Bronchial epithelial cell (primary cell): Measurements from ENCODE around the gene DYSF. TPM values are rescaled to one million over a fixed set of nuclear protein-coding genes. Genes with fewer than 3 reads are reported as not detected.

Experiments used
- DNase-seq: peaks from one replicate; pipeline ENCODE4 v3.0.0-alpha.2; 2010; ENCODE audit warnings: low read depth
- FAIRE-seq: peaks from 2 replicates; lab custom pipeline; 2011; peaks lifted over from hg19 to GRCh38; lab: Jason Lieb, UNC
- H3K27me3 ChIP-seq: 2 replicates; pipeline ENCODE4 v1.5.1; 2011; ENCODE audit warnings: low read length; ENCODE audit not compliant: control insufficient read depth, insufficient read depth
- H3K36me3 ChIP-seq: 2 replicates; pipeline ENCODE4 v1.5.1; 2011; ENCODE audit warnings: low read length; ENCODE audit not compliant: control insufficient read depth, insufficient read depth
- H3K4me3 ChIP-seq: 2 replicates; pipeline ENCODE4 v1.5.1; 2011; ENCODE audit warnings: mild to moderate bottlenecking, low read depth, low read length, control low read depth
- total RNA-seq: library from RNA; depleted of rRNA; stranded (reverse); fragments of >200 nt; gene quantifications from 2 replicates; pipeline ENCODE4 v1.2.1, GENCODE V29; 2014
- TF ChIP-seq, protein P1 (sequence below): IDR thresholded peaks from 2 replicates; pipeline ENCODE4 v1.5.1; 2011; ENCODE audit warnings: mild to moderate bottlenecking, moderate library complexity, low read length, control low read depth, inconsistent platforms; ENCODE audit not compliant: insufficient read depth, severe bottlenecking

DYSF gene
- total RNA-seq, 1 donor from 2014 or later, result under 0.01 TPM

DNA sequence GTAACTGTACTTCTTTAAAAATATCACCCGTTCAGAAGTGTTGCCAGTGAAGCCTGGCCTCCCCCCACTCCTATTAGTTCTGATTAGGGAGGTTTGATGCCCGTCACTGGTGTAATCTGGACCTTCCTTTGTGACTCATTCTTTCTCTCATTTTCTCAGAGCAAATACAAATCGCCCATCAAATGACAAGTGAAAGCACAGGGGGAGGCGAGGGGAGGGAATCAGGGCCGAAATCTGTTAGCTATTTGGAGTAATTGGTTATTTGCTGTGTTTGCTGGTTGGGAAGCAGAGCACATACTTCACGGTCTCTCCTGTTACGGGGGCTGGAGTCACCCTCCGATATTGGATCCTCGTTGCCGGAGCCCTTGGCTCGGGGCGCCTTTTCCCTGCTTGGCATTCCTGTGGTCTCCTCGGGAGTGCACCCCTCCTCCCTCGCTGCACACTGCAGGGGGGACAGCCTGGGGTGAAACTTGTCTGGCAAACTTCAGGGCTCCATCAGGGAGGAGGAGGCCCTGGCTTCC lies 178.1 kb downstream of the DYSF start:
- Histone ChIP-seq H3K4me3 (no peak overlapping the region), H3K27me3 (peaks cover 4% of the 10 kb centered on the region), H3K36me3 (no peaks in the 10 kb centered on the region)
- DNase-seq (peak; percentile 4), FAIRE-seq (no peak)
- TF ChIP-seq, protein P1, sequence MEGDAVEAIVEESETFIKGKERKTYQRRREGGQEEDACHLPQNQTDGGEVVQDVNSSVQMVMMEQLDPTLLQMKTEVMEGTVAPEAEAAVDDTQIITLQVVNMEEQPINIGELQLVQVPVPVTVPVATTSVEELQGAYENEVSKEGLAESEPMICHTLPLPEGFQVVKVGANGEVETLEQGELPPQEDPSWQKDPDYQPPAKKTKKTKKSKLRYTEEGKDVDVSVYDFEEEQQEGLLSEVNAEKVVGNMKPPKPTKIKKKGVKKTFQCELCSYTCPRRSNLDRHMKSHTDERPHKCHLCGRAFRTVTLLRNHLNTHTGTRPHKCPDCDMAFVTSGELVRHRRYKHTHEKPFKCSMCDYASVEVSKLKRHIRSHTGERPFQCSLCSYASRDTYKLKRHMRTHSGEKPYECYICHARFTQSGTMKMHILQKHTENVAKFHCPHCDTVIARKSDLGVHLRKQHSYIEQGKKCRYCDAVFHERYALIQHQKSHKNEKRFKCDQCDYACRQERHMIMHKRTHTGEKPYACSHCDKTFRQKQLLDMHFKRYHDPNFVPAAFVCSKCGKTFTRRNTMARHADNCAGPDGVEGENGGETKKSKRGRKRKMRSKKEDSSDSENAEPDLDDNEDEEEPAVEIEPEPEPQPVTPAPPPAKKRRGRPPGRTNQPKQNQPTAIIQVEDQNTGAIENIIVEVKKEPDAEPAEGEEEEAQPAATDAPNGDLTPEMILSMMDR, result no peak

DNA sequence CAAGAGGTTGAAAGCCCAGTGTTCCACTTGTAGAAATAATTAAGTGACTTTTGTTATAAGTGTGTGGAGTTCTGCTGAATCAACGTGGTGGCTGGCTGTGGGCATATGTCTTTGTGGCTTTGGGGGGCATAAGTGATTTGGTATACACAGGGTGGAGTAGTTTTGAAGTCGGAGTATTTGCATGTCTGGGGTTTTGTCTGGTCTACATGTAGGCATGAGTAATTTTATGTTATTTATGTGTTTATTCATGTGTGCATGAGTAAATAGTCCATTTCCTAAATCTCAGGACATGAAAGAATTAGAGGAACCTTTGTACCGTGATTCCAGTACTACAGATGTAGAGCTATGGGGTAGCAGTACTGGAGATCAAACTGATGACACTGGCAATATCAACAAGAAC lies 179.7 kb downstream of the DYSF start:
- Histone ChIP-seq H3K36me3 (no peaks in the 10 kb centered on the region), H3K4me3 (no peak overlapping the region), H3K27me3 (peaks cover 4% of the 10 kb centered on the region)
- TF ChIP-seq, protein P1, result no peak
- FAIRE-seq (no peak), DNase-seq (no peak)

DNA sequence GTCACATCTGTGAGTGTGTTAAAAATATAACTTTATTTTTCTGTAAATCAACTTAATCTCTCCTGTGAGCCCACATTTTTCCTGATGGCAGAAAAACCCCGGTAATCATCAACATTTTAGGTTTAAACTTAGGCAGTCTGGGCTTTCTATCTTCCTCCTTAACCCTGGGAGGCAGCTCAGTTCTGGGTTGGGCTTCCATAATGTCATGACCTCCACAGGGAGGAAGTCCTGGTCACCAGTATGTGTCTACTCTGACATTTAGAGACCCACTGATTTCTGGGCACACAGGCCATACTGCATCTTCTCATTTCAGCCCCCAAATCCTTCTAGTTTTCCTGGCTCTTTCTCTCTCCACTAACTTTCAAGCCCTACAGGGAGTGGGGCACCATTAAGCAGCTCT lies 181.2 kb downstream of the DYSF start:
- Histone ChIP-seq H3K27me3 (peaks cover 4% of the 10 kb centered on the region), H3K4me3 (no peak overlapping the region), H3K36me3 (no peaks in the 10 kb centered on the region)
- TF ChIP-seq, protein P1, result no peak
- FAIRE-seq (no peak), DNase-seq (no peak)

- no peak overlapping the region for H3K4me3 ChIP-seq
- FAIRE-seq, result no peak
- TF ChIP-seq, protein P1, result no peak
- no peaks in the 10 kb centered on the region for H3K36me3 ChIP-seq
- DNase-seq, result no peak
- peaks cover 4% of the 10 kb centered on the region for H3K27me3 ChIP-seq
These were observed 182.4 kb downstream of the DYSF start for GRCh38 chr2:71635798-71636197.

DNA sequence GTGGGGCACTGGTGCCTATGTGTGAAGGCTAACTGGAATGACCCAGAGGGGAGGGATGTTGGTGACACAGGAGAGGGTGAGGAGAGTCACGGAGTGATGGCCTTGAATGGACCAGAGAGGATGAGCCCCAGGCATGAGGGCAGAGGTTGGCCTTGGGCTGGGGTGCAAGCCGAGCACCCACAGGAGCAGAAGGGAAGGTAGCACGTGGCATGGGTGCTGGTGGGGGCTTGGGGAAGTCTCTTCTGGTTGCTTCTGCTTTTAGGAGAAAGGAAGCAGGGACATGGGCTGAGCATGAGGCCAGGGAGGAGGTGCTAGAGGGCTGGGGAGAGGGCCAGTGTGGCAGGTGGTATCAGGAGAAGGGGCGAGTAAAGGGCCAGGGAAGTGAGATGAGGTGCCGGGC lies 183.8 kb downstream of the DYSF start:
- no peak overlapping the region for H3K4me3 ChIP-seq
- no peaks in the 10 kb centered on the region for H3K36me3 ChIP-seq
- FAIRE-seq (no peak), DNase-seq (no peak)
- H3K27me3 ChIP-seq, result peaks cover 2% of the 10 kb centered on the region
- TF ChIP-seq, protein P1, result no peak

- DNase-seq, result no peak
- H3K4me3 ChIP-seq, result no peak overlapping the region
- FAIRE-seq, result no peak
- peaks cover 2% of the 10 kb centered on the region for H3K27me3 ChIP-seq
- no peaks in the 10 kb centered on the region for H3K36me3 ChIP-seq
- TF ChIP-seq, protein P1, result no peak
These were observed 184.4 kb downstream of the DYSF start for GRCh38 chr2:71637736-71638135.
